Stimulated activated CD8-positive, alpha-beta memory T cell treated with anti-CD3 and anti-CD28 coated beads, Interleukin-2, amount 100 ng/mL, for 48 hours (primary cell): ENCODE results near the gene RPS6KL1.

Source experiments
- DNase-seq, 2 donors: peaks; one replicate each; pipeline ENCODE4 v3.0.0-alpha.2; 2020; ENCODE audit warnings: low read depth in 2 of 2

RPS6KL1 gene

DNA sequence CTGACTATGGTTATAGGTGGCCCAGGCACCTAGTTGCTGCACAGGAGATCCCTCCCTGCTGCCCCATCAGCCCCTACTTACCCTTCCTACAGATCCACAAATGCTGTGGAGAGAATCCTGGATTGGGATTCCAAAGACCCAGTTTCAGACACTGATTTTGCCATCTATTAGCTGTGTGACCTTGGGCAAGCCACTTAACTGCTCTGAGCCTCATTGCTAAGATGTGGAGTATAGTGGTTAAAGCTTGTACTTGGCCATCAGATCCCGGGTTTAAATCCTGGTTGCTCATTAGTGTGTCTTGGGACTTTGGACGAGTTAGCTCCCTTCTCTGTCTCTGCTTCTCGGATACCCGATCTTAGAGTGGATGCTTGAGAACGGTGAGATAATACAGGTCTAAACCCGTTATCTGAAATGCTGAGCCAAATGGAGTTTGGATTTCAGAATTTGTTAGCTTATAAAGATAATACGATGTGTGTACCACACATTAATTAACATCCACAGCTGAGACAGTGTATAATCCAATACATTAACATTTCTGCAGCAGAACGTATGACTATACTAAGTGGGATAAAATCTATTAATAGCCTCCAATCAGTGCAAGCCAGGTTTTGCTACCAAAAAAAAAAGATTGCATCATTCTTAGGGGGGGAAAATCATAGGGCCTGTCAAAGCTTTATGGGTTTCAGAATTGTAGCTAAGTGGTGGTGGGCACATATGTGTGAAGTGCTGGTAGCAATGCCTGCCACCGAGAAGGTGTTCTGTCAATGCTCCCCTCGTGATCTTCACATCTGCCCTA, 63.1 kb downstream of the RPS6KL1 start:
- DNase-seq: no peak

DNA sequence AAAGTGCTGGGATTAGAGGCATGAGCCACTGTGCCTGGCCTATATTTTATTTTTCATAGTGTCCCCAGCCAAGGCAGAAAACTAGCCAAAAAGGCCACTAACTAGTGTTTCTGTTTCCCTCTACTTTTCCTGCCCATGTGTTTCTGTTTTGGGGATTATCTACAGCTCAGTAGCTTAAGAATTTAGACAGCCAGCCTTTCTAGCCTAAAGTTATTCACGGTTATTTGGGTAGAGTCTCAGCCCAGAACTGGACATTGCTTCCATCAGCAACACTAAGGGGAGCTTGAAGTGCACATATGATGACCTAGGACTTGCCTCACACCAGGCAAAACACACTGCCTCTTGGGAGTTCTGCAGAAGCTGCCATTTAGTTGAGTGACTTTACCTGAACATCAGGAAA, 65.0 kb downstream of the RPS6KL1 start:
- no peak for DNase-seq

DNA sequence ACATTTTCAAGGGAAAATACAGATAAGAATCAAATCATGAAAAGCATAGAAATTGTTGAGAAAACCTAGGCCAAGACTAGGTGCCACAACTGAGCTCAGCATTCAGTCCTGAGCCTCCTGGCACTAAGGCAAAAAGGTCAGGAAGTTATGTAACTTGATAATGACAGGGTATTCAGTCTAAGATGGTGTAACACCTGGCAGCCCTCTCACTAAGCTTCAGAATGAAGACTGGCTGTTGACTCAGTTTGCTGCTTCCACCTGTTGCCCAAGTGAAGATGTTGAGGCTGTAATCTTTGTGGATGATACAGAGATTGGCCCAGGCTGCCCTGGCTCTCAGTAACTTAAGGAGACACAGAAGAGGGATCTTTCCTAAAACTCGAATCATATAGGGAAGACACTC, 66.7 kb downstream of the RPS6KL1 start:
- DNase-seq: no peak

DNA sequence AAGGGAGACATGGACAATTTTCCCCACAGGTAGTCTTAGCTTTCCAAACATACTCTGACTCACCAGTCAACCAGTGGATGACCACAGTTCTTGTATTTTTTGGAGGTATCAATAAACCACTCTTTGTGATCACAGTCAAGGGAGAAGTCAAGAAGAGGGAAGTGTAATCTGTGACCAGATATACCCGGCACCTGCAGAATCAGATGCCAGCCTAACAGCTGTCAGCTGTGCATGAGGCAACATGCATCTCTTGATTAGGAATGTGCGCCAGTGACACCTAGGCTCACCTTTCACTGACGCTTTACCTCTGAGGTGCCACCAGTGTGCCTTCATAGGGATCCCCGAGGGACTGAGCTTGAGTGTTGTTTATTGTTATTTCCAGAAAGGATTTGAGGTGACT, 67.1 kb downstream of the RPS6KL1 start:
- no peak for DNase-seq

DNA sequence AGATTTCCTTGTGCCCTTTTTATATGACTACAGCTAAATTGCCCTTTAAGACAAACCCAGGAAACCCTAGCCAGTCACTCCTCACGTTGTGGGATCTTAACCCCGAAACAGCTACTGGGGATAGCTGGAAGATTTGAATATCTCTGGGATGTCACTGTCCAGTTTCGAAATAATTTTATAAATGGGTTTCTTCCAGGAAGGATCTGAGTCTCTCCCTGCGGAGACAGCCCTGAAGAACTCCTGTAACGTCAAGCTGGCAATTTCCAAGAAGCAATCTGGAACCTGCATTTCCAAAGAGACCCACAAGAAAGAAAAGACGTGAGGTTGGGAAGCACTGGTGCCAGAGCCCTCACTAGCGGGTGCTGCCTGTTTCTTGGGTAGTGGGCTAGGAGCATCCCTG, 68.0 kb downstream of the RPS6KL1 start:
- no peak for DNase-seq
